Measurements from ENCODE around the gene ARHGAP10. TPM values are rescaled to one million over a fixed set of nuclear protein-coding genes. Genes with fewer than 3 reads are reported as not detected.

Gene ARHGAP10
- total RNA-seq, 2 experiments from 2014 or later, result 0.11 TPM; not detected in 1

DNA sequence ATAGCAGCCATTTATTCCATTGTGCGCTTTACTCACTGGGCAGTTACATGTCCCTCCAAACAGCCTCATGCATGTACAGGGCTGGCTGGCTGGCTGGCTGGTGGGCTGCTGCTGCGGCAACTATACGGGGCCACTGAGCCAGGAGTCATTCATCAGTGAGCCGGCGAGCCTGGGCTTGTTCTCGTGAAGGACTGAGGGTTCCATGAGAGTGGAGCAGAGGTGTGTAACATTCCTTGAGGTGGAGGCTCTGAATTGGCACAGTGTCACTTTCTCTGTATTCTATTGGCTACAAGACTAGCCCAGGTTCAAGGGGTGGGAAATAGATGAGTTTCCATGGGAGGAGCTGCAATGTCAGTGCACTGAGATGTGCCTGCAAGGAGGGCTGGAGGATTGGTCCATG, 89.1 kb downstream of the ARHGAP10 start:
- TF ChIP-seq, protein P1, sequence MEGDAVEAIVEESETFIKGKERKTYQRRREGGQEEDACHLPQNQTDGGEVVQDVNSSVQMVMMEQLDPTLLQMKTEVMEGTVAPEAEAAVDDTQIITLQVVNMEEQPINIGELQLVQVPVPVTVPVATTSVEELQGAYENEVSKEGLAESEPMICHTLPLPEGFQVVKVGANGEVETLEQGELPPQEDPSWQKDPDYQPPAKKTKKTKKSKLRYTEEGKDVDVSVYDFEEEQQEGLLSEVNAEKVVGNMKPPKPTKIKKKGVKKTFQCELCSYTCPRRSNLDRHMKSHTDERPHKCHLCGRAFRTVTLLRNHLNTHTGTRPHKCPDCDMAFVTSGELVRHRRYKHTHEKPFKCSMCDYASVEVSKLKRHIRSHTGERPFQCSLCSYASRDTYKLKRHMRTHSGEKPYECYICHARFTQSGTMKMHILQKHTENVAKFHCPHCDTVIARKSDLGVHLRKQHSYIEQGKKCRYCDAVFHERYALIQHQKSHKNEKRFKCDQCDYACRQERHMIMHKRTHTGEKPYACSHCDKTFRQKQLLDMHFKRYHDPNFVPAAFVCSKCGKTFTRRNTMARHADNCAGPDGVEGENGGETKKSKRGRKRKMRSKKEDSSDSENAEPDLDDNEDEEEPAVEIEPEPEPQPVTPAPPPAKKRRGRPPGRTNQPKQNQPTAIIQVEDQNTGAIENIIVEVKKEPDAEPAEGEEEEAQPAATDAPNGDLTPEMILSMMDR (conservative IDR thresholded peaks at IDR 0.05; ENCODE audit: low read length), result no peak
- no peak for TF ChIP-seq EZH2phosphoT487 (IDR thresholded peaks at IDR 0.05; ENCODE audit: borderline replicate concordance, low read depth, low read length)
- no TSS peak for BruUV-seq (replicated peaks)
- H4K20me1 ChIP-seq (ENCODE audit: insufficient read depth, low read length), result no peaks in the 10 kb centered on the region
- H3K9me3 ChIP-seq (ENCODE audit: low read length), result no peaks in the 10 kb centered on the region
- no peaks in the 10 kb centered on the region for H3K9me2 ChIP-seq (ENCODE audit: insufficient read depth, low read length)
- no peak overlapping the region for H2AFZ ChIP-seq (ENCODE audit: low read length)
- no peaks in the 10 kb centered on the region for H3K36me3 ChIP-seq (ENCODE audit: insufficient read depth, low read length)
- ChIA-PET CTCF (ENCODE audit: unreplicated experiment) (no interaction called here), POLR2A (interaction anchor here (0.6 kb wide), 1 partner anchor 1358 kb away, joined by 3 read pairs; no protein-coding TSS in a partner anchor)
- H3K79me2 ChIP-seq (ENCODE audit: insufficient read depth, low read depth, low read length), result no peaks in the 10 kb centered on the region
- DNase-seq (ENCODE audit: low spot score), result no peak
- H3K4me3 ChIP-seq (ENCODE audit: low read depth, low read length, poor library complexity, severe bottlenecking), result no peak overlapping the region
- H3K4me2 ChIP-seq (ENCODE audit: low read length), result no peak overlapping the region
- intact Hi-C loops (cut with micrococcal nuclease; ENCODE audit: unreplicated experiment), result no loop called here
- H3K4me1 ChIP-seq (ENCODE audit: insufficient read depth, low read length, poor library complexity, severe bottlenecking), result no peaks in the 10 kb centered on the region
- H3K27ac ChIP-seq (ENCODE audit: low read depth, low read length, poor library complexity, severe bottlenecking), result no peak overlapping the region

DNA sequence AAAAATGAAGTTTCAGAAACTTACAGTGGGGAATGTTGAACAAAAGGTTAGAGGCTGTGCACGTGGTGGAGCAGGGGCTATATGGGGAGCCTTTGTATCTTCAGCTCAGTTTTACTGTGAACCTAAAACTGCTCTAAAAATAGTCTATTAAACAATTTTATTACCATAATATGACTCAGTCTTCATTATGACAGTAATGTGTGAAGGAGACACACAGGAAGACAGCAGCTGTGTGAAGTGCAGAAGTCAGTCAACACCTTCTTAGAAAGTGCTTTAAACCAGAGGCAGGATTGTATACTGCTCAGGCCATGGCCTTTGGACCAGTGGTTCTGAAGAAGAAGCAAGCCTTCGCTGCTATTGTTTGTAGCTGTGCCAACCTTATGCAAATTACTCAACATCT, 89.7 kb downstream of the ARHGAP10 start:
- CTCF ChIA-PET (ENCODE audit: unreplicated experiment), result no interaction called here
- POLR2A ChIA-PET, result interaction anchor here (0.6 kb wide), 1 partner anchor 1358 kb away, joined by 3 read pairs; no protein-coding TSS in a partner anchor
- Histone ChIP-seq H3K9me2 (ENCODE audit: insufficient read depth, low read length) (no peaks in the 10 kb centered on the region), H3K27ac (ENCODE audit: low read depth, low read length, poor library complexity, severe bottlenecking) (no peak overlapping the region), H2AFZ (ENCODE audit: low read length) (no peak overlapping the region), H3K4me3 (ENCODE audit: low read depth, low read length, poor library complexity, severe bottlenecking) (no peak overlapping the region), H3K9me3 (ENCODE audit: low read length) (no peaks in the 10 kb centered on the region), H3K4me1 (ENCODE audit: insufficient read depth, low read length, poor library complexity, severe bottlenecking) (no peaks in the 10 kb centered on the region), H3K4me2 (ENCODE audit: low read length) (no peak overlapping the region), H4K20me1 (ENCODE audit: insufficient read depth, low read length) (no peaks in the 10 kb centered on the region), H3K36me3 (ENCODE audit: insufficient read depth, low read length) (no peaks in the 10 kb centered on the region), H3K79me2 (ENCODE audit: insufficient read depth, low read depth, low read length) (no peaks in the 10 kb centered on the region)
- TF ChIP-seq EZH2phosphoT487 (IDR thresholded peaks at IDR 0.05; ENCODE audit: borderline replicate concordance, low read depth, low read length), result no peak
- TF ChIP-seq, protein P1 (conservative IDR thresholded peaks at IDR 0.05; ENCODE audit: low read length), result no peak
- intact Hi-C loops (cut with micrococcal nuclease; ENCODE audit: unreplicated experiment), result no loop called here
- DNase-seq (ENCODE audit: low spot score), result no peak
- BruUV-seq (replicated peaks), result no TSS peak

DNA sequence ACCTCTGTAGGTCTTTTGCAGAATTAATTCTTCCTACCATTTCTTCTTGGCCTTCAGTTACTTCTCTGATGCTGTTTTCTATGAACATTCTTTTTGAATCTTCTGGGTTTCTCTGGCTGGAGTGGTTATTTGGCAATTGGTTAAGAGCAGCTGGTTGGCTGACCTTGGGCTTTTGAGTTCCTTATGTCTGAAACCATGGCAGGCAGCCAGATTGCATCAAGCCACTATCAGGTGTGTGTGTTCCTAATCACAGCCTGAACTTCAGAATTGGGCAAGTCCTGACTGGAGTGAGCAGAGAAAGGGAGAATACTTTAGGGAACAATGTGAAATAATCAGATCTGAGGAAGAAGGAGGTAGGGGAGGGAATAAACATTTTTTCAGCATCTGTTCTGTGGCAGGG, 90.2 kb downstream of the ARHGAP10 start:
- H3K36me3 ChIP-seq (ENCODE audit: insufficient read depth, low read length), result no peaks in the 10 kb centered on the region
- no peaks in the 10 kb centered on the region for H3K9me2 ChIP-seq (ENCODE audit: insufficient read depth, low read length)
- TF ChIP-seq, protein P1 (conservative IDR thresholded peaks at IDR 0.05; ENCODE audit: low read length), result no peak
- TF ChIP-seq EZH2phosphoT487 (IDR thresholded peaks at IDR 0.05; ENCODE audit: borderline replicate concordance, low read depth, low read length), result no peak
- H2AFZ ChIP-seq (ENCODE audit: low read length), result no peak overlapping the region
- no peaks in the 10 kb centered on the region for H3K4me1 ChIP-seq (ENCODE audit: insufficient read depth, low read length, poor library complexity, severe bottlenecking)
- ChIA-PET CTCF (ENCODE audit: unreplicated experiment) (no interaction called here), POLR2A (no interaction called here)
- no peaks in the 10 kb centered on the region for H3K79me2 ChIP-seq (ENCODE audit: insufficient read depth, low read depth, low read length)
- no peaks in the 10 kb centered on the region for H3K9me3 ChIP-seq (ENCODE audit: low read length)
- no peak overlapping the region for H3K4me3 ChIP-seq (ENCODE audit: low read depth, low read length, poor library complexity, severe bottlenecking)
- BruUV-seq (replicated peaks), result no TSS peak
- no peak overlapping the region for H3K4me2 ChIP-seq (ENCODE audit: low read length)
- no peak for DNase-seq (ENCODE audit: low spot score)
- H3K27ac ChIP-seq (ENCODE audit: low read depth, low read length, poor library complexity, severe bottlenecking), result no peak overlapping the region
- no peaks in the 10 kb centered on the region for H4K20me1 ChIP-seq (ENCODE audit: insufficient read depth, low read length)
- intact Hi-C loops (cut with micrococcal nuclease; ENCODE audit: unreplicated experiment), result no loop called here
